HG02642 (cell line): Measurements from ENCODE around the gene C9.
"Not testable (repeated sequence)": the region's sequence is repeated elsewhere in the genome, so short reads cannot be mapped to it uniquely, and the experiment has no call there.

ENCODE experiments used
- ATAC-seq: cut with Tn5 transposase; IDR thresholded peaks from one replicate; pipeline ENCODE4 v1.9.1; 2021; ENCODE audit warnings: mild to moderate bottlenecking; ENCODE audit not compliant: unreplicated experiment, poor library complexity

Gene C9

DNA sequence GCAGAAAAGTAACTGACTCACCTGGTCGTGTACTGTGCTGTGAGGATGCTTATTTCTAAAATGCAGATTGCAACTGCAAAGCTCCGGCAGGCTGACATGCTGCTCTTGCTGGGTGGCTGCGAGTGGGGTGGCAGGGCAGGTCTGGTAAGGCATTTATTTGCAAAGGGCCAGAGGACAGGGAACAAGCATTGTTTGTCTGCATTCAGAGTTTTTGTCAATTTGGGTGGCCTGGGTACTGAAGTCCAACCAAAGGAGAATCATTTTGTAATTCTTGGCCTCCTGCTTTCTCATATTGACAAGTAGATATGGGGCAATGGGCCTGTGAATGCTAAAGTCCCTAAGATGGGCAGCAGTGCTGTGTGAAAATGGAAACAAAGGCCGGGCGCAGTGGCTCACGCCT lies at the start of gene C9:
C9 (minus strand) TSS at position 129 of the 400 bp plus-strand sequence; CDS start at position 98, 31 bp downstream.
- ATAC-seq: no peak

- ATAC-seq: no peak
Observed at GRCh38 chr5:39413771-39414170, 49.5 kb upstream of the C9 start.

DNA sequence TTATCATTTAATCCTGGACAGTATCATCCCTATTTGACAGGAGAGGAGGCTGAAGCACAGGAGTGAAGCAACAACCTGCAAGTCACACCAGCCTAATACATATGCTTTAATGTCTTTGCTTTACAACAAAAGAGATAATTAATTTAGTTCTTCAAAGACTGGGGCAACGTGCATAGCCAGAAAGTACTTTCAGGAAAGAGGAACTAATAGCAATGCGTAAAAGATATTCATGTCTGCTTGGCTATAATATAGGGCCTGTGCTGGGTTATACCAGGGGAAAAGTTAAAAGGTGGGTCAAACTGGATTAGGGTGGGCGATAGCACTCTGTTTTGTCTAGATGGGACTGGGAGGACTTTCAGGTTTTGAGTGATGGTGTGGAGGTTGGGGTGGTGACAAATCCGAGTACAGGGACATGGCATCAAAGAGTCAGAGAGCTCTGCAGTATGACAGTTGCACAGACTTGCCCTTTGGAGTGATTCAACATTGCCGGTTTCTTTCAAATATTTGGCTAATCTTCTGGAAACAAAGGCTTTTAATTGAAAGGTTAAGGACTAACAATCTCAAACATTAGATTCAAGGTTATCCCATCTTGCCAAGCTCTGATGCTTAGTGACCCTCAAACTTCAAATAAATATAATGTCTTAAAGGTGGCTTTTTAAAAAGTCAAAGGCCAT lies 48.6 kb upstream of the C9 start:
- no peak for ATAC-seq

DNA sequence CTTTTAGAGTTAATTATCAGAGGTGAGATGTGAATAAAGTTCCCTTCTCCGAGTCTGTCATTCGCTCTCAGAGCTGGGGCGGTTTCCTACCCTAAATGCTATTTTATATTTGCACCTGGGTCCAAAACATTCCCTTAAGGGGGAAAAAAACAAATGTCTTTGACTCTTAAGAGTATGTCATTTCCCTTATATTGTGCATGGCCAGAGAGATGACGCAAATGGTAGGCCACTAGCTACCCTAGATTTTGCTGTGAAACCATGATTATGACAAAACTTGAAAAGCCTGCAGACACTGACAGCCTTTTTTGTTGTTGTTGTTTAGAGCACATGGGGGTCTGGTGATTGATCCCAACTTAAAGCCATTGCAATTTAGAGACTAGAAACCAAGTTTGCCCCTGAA lies 47.7 kb upstream of the C9 start:
- ATAC-seq: no peak

- ATAC-seq: no peak
Observed at GRCh38 chr5:39411061-39411460, 46.8 kb upstream of the C9 start.

GRCh38 chr5:39409033-39409432 lies 44.7 kb upstream of the C9 start:
- no peak for ATAC-seq

DNA sequence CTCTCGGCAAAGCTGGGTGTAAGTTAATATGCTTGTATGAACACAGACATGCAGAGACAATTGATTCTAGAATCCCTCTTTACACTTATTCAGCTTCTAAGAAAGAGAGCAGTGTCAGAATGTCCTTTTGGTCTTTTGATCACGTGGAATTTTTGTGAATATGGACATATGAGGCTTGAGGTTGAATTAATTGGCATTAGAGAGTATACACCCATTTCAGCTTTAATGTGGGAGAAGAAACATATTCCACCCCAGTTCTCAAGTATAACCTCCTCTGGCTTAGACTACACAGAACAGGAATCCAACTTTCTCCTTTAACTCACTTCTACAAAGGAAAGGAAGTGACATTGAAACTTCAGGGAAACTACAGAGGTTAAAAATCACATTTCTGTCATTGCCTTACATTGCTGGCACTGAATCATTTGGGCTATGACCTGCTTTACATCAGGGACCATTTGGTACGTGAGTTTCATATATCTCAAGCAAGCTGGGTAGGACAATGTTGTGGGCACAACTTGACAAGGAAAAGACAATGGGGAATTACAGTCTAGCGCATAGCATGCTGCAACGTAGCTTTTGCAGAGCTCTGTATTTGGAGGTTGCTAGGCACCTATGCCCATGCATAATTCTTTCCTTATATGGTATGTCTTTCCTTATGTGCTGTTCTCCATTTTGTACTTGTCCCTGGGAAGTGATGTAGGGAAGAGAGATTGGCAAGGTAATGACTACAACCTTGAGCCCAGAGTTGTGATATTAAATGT lies 41.0 kb upstream of the C9 start:
- ATAC-seq: no peak

DNA sequence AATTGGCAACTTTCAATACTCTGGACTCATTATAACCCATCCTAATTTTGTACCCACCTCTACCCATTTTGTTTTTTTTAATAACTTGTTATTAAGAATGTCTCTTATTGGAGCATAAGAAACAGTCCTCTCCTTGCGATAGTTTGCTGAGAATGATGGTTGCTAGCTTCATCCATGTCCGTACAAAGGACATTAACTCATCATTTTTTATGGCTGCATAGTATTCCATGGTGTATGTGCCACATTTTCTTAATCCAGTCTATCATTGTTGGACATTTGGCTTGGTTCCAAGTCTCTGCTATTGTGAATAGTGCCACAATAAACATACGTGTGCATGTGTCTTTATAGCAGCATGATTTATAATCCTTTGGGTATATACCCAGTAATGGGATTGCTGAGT lies 39.5 kb upstream of the C9 start:
- not testable (repeated sequence) for ATAC-seq

DNA sequence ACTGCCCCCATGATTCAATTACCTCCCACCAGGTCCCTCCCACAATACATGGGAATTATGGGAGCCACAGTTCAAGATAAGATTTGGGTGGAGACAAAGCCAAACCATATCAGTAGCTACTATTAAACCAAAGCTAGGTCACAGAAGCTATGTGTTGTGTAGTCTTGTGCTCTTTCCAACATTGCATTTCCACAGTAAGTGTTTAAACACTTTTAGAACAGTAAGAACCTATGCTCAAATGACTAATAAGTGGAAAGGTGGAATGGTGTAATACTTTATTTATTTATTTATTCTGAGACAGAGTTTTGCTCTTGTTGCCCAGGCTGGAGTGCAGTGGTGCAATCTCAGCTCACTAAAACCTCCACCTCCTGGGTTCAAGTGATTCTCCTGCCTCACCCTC lies 37.8 kb upstream of the C9 start:
- ATAC-seq: not testable (repeated sequence)

GRCh38 chr5:39400713-39401578 lies 36.7 kb upstream of the C9 start:
- ATAC-seq: no peak

DNA sequence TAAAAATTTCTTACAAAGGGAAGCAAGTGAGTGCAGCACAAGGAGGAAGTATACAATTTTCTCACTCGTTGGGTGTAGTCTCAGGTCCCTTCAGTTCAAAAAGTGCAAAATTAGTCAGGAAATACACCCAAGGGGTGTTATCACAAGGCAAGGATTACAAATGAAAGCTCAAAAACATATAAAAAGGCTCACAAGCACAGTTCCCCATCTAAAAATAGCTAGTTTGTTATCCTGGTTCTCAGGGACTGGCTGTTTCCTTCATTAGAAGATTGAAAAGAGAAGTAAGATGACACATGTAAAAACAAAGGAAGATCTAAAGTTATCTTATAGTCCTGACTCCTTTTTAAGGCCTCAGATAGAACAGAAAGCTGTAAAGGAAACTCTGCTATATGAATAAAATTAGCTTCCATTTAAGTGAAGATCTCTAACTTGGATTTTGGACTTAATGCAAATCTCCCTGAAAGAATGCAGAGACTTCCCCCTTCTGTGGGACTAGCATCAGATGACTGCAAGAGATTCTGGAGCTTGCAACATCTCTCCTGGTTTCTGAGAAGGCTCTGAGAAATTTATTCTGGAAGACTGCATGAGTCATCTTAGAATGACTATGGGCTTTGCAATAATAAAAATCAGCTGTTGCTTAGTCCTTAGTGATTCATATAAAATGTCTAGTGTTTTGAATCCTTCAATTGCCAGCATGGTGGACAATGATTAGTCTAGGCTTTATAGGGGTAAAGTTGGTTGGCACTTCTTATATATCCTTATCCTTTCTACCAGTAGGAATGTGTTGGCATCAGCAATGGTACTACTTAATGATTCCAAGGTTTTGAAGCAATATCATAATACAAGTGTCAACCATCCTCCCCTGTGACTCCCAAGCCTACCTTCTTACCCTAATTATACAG lies 35.1 kb upstream of the C9 start:
- no peak for ATAC-seq

GRCh38 chr5:39396843-39397242 lies 32.5 kb upstream of the C9 start:
- ATAC-seq: no peak

GRCh38 chr5:39395521-39395920 lies 31.2 kb upstream of the C9 start:
- no peak for ATAC-seq

DNA sequence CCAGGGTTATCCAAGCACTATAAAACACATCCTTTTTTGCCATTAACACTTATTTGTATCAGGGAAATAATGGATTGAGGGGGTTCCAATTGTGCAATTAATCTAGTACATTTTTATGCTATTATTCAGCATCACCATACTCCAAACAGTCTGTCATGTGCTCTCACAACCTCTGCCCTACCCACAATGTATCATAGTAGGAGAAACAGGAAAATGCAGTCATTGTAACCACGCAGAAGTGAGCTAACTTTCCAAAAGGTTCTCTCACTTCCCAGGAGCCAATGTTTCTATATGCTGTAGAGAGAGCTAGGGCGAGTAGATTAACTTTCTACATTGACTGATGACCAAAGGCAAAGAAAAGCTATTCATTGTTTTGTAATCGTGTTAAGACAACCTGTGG lies 30.7 kb upstream of the C9 start:
- ATAC-seq: no peak

DNA sequence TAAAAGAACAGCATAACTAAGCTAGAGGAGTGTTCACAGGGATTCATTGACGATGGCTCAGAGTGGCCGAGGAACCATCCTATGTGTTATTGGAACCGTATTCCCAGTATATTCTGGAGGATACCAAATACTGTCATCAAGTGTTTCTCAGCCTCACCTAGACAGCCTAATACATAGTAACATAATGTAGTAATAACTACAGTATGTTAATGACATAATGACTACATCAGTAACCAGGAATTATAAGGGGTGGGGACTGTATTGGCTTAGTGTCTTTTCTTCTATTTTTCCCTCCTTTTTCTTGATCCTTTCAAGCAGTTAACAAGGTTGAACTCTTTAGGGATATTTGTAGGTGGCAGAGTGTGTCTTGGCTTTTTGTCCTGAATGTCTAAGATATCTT lies 26.6 kb upstream of the C9 start:
- ATAC-seq: no peak

DNA sequence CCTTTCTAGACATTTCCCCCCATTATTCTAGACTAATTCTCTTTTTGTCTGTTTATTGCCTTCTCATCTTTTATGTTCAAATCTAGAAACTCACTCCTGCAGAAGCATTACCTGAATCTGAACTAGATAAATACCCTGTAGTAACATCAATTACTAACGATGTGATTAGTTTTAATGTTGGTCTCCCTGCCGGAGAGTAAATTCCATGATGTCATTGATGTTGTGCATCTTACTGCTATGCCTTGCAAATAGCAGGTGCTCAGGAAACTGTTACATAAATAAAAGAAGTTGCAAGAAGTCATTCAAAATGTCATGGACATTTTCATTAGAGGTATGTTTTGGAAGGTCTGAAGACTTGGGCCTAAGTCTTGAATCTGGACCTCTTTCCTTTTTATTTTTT lies 23.0 kb upstream of the C9 start:
- ATAC-seq: no peak

DNA sequence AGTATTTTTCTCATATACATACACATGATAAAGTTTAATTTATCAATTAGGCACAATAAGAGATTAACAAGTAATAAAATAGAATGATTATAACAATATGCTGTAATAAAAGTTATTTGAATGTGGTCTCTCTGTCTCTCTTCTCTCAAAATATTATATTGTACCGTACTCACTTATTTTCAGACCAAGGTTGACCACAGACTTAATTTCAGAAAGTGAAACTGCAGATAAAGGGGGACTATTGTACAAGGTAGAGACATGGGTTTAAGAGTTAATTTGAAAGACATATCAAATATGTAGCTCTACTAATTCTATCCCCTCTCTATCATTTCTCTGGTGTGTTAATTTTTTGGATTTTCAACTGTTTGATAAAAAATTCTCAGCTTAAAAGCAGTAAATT lies 20.0 kb upstream of the C9 start:
- ATAC-seq: no peak

- ATAC-seq: no peak
Observed at GRCh38 chr5:39381376-39381775, 17.1 kb upstream of the C9 start.

GRCh38 chr5:39379693-39380092 lies 15.4 kb upstream of the C9 start:
- no peak for ATAC-seq

- ATAC-seq: no peak
Observed at GRCh38 chr5:39377613-39378012, 13.3 kb upstream of the C9 start.
